ENCODE results near the gene KCNG2. TPM values are rescaled to one million over a fixed set of nuclear protein-coding genes. Genes with fewer than 3 reads are reported as not detected.

Gene KCNG2
- total and polyA plus RNA-seq, 9 of the 15 experiments (the other 6 are each of a cell fraction or from before 2014, with no cell fraction given): not detected

DNA sequence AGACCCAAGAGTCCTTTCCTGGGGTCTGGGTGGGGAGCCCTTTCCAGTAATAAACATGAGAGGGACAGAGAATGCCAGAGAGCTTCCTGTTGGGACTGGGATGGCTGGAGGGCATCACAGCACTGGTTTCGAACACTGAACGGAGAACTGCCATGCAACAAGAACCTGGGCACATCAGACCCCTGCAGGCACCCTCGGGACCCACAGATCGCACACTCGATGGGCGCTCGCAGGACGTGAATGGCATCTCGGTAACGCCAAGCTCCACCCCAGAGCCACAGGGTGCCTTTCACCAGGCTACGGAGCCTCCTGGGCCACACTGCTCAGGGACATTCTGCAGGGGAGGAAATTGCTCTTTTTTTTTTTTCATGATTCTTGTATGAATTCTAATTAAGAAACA, 128.6 kb downstream of the KCNG2 start (continued):
- no peak for TF ChIP-seq KDM2B (CRISPR knock-in tag; IDR thresholded peaks at IDR 0.05)

DNA sequence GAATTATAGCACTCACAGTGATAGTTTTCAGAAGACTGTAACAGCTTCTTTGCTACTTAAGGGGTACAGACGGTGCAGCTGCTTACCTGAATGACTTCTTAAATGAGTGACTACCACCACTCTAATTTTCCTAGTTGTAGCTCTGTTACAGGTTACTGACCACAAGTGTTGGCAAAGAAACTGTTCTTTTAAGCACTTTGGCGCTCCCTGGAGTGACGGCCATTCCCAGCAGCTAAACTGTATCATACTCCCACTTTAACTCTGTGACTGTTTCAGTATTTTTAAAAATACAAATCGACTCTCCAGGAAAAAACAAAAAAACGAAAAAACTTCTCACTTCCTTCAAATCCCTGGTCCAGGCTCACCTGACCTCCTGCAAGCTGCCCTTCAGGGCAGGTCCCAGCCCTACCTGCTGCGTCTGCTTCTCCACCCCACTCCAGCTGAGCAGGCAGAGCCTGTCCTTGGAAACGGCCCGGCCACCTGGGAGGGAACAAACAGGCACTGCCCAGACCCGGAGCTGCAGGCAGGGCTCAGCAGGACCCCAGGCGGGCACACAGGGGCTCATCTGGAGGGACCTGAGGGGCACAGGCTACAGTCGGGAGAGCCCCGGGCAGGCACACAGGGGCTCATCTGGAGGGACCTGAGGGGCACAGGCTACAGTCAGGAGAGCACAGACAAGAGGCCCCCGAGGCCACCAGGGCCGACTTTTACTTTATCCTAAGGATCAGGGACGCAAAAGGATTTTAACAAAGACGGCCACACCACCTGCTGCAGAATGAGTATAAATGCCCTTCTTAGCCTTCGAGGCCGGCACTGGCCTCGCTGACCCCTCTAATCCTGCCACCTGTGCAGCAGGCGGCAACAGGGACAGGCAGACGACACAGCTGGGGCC, 129.2 kb downstream of the KCNG2 start:
- Histone ChIP-seq H3K4me1 (replicated peaks in 1 of 2; ENCODE audit: control insufficient read depth in 2 of 2, insufficient read depth in 2 of 2, low read length in 2 of 2) (no peaks in the 10 kb centered on the region; a peak in 1 of 5 replicates), H3K27ac (ENCODE audit: extremely low read depth, low read depth, low read length) (no peak overlapping the region), H3K9me3 (replicated peaks; ENCODE audit: control insufficient read depth, insufficient read depth, low read depth, low read length) (peaks cover 5% of the 10 kb centered on the region; the same call in 1 of the 2 replicates), H3K79me2 (ENCODE audit: control insufficient read depth, insufficient read depth, low read length) (no peaks in the 10 kb centered on the region), H3K9ac (ENCODE audit: insufficient read depth in 1 of 2, low read depth in 2 of 2, low read length in 2 of 2) (no peak overlapping the region), H3K9me1 (ENCODE audit: control insufficient read depth, insufficient read depth, low read length) (no peaks in the 10 kb centered on the region), H3K36me3 (ENCODE audit: control insufficient read depth, insufficient read depth, low read length) (no peaks in the 10 kb centered on the region), H2AFZ (ENCODE audit: low read depth, low read length) (no peak overlapping the region), H4K20me1 (replicated peaks; ENCODE audit: control insufficient read depth, insufficient read depth, low read length) (no peaks in the 10 kb centered on the region), H3K4me2 (ENCODE audit: insufficient read depth, low read length) (no peak overlapping the region), H3K4me3 (no peak overlapping the region), H3K27me3 (ENCODE audit: control insufficient read depth in 2 of 2, insufficient read depth in 2 of 2, low read length in 2 of 2) (no peaks in the 10 kb centered on the region)
- DNase-seq (ENCODE audit: extremely low read depth in 1 of 4, low spot score in 3 of 4) (no peak), ATAC-seq (no peak), FAIRE-seq (no peak)
- intact Hi-C loops (cut with micrococcal nuclease) (no loop called here), in situ Hi-C loops (cut with MboI) (no loop called here)
- ChIA-PET POLR2A (no interaction called here), CTCF (ENCODE audit: low intra/inter-chr PET ratio) (no interaction called here)
- WGBS (ENCODE audit: insufficient coverage, low coverage, missing lambda C conversion rate): 68% methylated on average over 13 of the region's 21 CpGs
- no TSS peak for BruUV-seq (replicated peaks)
- TF ChIP-seq SPI1 (IDR thresholded peaks at IDR 0.05; ENCODE audit: borderline replicate concordance, low read depth, low read length) (no peak), TBL1XR1 (IDR thresholded peaks at IDR 0.05; ENCODE audit: low read length in 2 of 2) (no peak), ZNF133 (CRISPR knock-in tag; IDR thresholded peaks at IDR 0.05) (no peak), NFIC (IDR thresholded peaks at IDR 0.05) (no peak), TCF7 (IDR thresholded peaks at IDR 0.05; ENCODE audit: borderline replicate concordance) (no peak), CCAR2 (IDR thresholded peaks at IDR 0.05; ENCODE audit: low read depth, low read length) (no peak)
- TF ChIP-seq, protein P1, sequence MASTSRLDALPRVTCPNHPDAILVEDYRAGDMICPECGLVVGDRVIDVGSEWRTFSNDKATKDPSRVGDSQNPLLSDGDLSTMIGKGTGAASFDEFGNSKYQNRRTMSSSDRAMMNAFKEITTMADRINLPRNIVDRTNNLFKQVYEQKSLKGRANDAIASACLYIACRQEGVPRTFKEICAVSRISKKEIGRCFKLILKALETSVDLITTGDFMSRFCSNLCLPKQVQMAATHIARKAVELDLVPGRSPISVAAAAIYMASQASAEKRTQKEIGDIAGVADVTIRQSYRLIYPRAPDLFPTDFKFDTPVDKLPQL (IDR thresholded peaks at IDR 0.05; ENCODE audit: extremely low read depth, insufficient read length): no peak

Data from K562 (cell line).